Cerebellar nuclear complex (tissue), 1 donor: ENCODE measurements around the gene CTNNA2.

Experiments
- DNase-seq, 2 experiments: peaks; one replicate each; lab custom pipeline; 2025; lab: John Stamatoyannopoulos, UW

CTNNA2 gene

GRCh38 chr2:79935771-79936657 is 423.2 kb downstream of the CTNNA2 start:
- peak in 1 of 2 experiments; percentile 41 for DNase-seq

GRCh38 chr2:79936715-79937114 is 423.9 kb downstream of the CTNNA2 start:
- no peak for DNase-seq

GRCh38 chr2:79938648-79939047 is 425.8 kb downstream of the CTNNA2 start:
- no peak for DNase-seq

GRCh38 chr2:79940364-79940763 is 427.5 kb downstream of the CTNNA2 start:
- DNase-seq, result no peak

- no peak for DNase-seq
Observed at GRCh38 chr2:79941179-79941578, 428.3 kb downstream of the CTNNA2 start.

- DNase-seq, result no peak
Observed at GRCh38 chr2:79944205-79944604, 431.4 kb downstream of the CTNNA2 start.

- DNase-seq, result no peak
Observed at GRCh38 chr2:79945653-79946445, 433.0 kb downstream of the CTNNA2 start.

GRCh38 chr2:79947751-79948150 is 434.9 kb downstream of the CTNNA2 start:
- DNase-seq, result no peak

GRCh38 chr2:79950526-79950925 is 437.7 kb downstream of the CTNNA2 start:
- no peak for DNase-seq

GRCh38 chr2:79952616-79953015 is 439.8 kb downstream of the CTNNA2 start:
- no peak for DNase-seq

- DNase-seq, result no peak
Observed at GRCh38 chr2:79960035-79960434, 447.2 kb downstream of the CTNNA2 start.

- no peak for DNase-seq
Observed at GRCh38 chr2:79960519-79960918, 447.7 kb downstream of the CTNNA2 start.

- DNase-seq, result no peak
Observed at GRCh38 chr2:79964966-79965365, 452.1 kb downstream of the CTNNA2 start.

GRCh38 chr2:79966369-79966768 is 453.5 kb downstream of the CTNNA2 start:
- DNase-seq, result no peak

- DNase-seq, result no peak
Observed at GRCh38 chr2:79966882-79967281, 454.0 kb downstream of the CTNNA2 start.

GRCh38 chr2:79971807-79972206 is 459.0 kb downstream of the CTNNA2 start:
- DNase-seq, result no peak

- no peak for DNase-seq
Observed at GRCh38 chr2:79972661-79973060, 459.8 kb downstream of the CTNNA2 start.

GRCh38 chr2:79975791-79976565 is 463.1 kb downstream of the CTNNA2 start:
- DNase-seq, result no peak

- no peak for DNase-seq
Observed at GRCh38 chr2:79977792-79978191, 464.9 kb downstream of the CTNNA2 start.

GRCh38 chr2:79980116-79980515 is 467.3 kb downstream of the CTNNA2 start:
- no peak for DNase-seq

GRCh38 chr2:79980816-79981215 is 468.0 kb downstream of the CTNNA2 start:
- no peak for DNase-seq

- no peak for DNase-seq
Observed at GRCh38 chr2:79981316-79981715, 468.5 kb downstream of the CTNNA2 start.
